Activated CD8-positive, alpha-beta memory T cell treated with anti-CD3 and anti-CD28 coated beads, Interleukin-2, amount 50 U/mL, for 48 hours (primary cell): ENCODE results near the gene MRPL43.

Experiments used
- DNase-seq: peaks from one replicate; pipeline ENCODE4 v3.0.0-alpha.2; 2020

MRPL43 gene

DNA sequence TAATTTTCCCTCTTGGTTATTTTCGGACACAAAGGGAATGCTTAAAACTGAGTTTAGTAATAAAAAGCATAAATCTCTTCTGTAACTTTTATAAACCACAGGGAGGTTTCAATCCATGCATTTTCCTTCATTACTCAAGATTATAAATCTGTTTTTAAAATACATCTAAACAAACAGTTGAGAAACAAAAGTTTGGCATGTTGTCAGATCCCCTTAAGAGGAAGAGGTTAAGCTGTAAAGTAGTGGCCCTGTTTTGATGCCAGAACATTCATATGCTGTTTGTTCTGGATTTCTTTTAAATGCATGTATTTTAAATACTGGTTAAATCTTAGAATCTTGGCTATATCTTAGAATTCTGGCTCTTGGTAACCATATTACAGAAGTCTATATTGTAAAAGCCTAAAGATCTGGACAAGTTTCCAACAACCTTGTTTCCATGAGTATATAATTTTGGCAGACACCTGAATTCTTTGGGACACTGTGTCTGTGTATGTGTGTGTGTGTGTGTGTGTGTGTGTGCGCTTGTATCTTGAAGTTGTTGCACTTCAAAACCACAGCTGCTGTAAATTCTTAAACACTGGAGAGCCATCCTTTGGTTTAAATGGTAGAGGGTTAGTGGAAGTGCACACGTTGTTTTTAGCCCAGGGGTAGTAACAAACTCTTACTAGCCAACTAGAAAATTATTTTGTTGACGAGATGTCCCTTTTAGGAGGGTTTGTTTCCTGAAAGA is 24.8 kb downstream of the MRPL43 start:
- no peak for DNase-seq

DNA sequence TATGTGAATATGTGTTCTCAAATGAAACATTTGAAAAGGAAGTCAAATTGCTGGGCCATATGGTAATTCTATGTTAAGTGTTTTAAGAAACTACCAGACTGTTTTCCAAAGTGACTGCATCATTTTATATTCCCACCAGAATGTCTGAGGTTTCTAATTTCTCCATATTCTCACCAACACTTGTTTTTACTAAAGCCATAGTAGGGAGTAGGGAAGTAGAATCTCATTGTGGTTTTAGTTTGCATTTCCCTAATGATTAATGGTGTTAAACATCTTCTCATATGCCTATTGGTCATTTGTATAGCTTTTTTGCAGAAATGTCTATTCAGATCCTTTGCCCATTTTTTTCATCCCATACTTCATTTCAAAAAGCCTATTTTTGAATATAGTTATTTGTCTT is 27.0 kb downstream of the MRPL43 start:
- DNase-seq = no peak

DNA sequence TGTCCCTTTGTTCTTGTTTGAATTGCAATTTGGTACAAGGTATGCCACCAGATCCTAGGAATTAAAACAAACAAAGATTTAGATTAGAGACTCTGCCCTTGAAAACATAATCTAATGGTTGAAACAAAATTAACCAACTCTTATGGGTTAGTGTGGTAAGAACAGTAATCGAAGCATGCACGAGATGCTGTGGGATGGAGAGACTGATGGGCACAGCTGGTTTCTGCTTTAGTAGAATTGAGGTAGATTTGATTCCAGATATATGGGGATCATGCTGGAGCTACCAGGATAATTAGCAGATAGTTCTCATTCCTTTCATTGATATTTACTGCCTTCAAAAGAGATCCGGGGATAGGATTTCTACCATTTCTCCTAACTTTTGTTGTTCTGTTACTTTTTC is 38.4 kb downstream of the MRPL43 start:
- no peak for DNase-seq

DNA sequence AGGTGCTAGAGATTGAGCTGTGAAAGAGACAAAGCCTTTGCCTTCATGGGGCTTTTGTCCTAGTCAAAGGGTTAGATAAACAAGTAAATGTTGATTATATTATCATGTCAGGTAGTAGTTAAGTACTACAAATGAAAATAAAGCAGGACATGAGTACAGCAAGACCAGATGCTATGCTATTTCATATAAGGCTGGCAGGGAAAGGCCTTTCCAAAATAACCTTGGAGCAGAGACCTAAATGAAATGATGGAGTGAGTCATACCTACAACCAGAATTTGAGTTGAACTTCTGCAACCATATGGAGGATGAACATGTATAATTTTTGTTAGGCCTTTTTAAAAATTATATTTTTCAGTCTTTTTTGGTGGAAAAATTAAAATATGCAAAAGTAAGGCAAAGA is 41.5 kb downstream of the MRPL43 start:
- no peak for DNase-seq

DNA sequence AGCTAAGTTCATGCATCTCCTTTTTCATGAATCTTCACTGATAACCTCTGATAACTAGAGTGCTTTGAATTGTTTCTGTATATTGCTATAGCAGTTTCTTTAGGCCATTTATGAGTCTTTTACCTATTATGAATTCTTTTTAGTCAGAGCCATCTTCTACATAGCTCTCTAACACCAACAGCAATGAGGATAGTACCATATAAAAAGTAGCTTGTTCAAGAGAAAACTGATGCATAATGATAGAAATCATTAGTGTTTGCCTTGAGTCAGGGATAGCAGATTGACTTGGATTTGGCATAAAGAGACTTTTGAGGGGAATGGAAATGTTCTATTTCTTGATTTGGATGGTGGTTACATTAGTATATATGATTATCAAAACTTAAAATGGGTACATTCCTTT is 43.8 kb downstream of the MRPL43 start:
- DNase-seq = no peak

DNA sequence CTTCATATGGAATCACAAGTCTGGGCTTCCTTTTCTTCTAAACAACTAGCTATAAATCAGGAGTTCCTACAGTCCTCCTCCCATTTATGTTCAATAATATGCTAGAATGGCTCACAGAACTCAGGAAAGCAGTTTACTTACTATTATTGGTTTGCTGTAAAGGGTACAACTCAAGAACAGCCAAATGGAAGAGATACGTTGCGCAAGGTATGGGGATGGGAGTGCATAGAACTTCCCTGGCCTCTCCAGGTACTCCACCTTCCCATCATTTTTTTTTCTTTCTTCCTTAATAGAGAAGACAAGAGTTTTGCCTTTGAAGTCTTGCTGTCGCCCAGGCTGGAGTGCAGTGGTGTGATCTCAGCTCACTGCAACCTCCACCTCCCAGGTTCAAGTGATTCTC is 45.1 kb downstream of the MRPL43 start:
- no peak for DNase-seq

DNA sequence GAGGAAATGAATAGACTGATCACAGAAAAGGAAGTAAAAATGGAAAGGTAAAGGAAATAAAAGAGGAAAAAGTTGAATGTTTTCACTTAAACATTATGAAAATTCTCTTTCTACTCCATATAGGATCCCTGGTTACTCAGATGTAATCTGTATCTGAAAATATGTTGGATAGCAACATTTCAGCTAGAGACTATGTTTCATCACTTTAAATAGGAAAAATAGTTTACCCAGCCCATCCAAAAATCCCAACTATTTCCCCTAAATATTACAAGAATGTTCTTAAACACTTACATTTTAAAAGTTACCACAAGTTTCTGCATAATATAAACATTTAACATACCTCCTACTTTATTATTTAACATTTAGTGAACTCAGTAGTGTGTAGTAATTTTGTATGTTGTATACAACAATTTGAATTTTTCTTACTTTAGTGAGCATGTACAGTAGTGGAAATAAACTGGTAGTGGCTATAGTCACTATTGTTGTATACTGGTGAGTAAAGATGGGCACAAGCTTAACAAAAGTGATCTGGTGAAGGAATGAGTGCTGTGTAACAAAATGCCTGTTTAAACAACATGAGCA is 47.4 kb downstream of the MRPL43 start:
- no peak for DNase-seq
